Activated CD8-positive, alpha-beta memory T cell treated with anti-CD3 and anti-CD28 coated beads for 24 hours (primary cell): ENCODE data around the gene PDHA1.

Experiments used
- DNase-seq: peaks from one replicate; pipeline ENCODE4 v3.0.0-alpha.2; 2020

Gene PDHA1

DNA sequence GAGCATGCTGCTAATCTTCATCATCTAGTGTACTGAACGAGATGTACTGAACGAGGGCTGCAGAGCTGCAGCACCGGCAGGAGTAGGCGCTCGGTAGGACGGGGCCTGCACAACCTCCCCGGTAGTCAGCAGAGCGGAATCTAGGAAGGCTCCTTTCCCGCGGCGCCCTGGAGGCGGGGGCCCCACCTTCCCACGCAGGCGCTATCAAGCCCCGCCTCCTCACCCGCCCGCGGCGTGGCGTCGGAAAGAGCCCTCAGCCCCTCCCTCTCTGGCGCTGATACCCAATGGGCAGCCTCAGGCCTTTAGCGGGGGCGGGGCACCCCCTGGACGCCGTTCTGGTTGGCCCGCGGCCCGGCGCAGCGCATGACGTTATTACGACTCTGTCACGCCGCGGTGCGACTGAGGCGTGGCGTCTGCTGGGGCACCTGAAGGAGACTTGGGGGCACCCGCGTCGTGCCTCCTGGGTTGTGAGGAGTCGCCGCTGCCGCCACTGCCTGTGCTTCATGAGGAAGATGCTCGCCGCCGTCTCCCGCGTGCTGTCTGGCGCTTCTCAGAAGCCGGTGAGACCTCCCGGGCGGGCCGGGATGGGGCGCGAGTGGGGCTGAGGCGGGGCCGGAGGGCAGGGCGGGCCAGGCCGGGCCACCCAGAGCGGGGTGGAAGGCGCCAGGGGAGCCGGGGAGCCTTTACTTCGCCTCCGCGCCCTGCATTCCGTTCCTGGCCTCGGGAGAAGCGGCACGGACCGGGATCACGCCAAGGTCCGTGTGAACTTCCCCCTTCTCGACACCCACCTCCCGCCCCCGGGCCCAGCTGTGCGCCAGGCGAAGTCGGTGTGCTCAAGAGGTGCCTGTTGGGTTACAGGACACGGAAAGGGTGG lies at the start of gene PDHA1:
Gene PDHA1, plus strand, starts transcription at position 393 of the 874 bp plus-strand sequence. Its CDS starts 111 bp downstream, at position 504.
- peak; percentile 91 for DNase-seq

DNA sequence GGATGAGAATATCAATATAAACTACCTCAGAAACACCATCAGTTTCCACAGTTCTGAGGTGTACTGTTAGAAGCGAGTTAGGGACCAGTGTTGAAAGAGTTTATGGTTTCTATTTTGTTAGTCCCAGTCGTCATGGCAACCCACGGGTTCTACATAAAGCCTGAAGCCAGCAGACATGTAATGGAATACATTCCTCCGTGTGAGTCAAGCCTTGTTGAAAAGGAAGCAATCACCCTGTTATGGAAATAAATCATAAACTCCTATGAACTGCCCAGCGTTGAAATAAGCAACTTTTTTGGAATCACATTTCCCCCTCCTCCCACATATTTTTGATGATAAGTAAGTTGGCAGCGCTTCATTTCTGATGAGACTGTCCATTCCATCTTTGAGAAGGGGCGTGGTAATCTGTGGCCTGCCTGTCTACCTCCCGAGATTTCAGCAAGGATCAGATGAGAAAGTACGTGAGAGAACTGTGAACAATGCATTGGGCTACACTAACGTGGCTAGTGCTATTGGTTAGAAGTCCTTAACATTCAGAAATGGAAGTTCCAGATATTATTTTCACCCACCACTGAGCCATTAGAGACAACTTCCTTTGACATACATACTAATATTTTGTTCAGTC lies 40.4 kb upstream of the PDHA1 start:
- DNase-seq = no peak

DNA sequence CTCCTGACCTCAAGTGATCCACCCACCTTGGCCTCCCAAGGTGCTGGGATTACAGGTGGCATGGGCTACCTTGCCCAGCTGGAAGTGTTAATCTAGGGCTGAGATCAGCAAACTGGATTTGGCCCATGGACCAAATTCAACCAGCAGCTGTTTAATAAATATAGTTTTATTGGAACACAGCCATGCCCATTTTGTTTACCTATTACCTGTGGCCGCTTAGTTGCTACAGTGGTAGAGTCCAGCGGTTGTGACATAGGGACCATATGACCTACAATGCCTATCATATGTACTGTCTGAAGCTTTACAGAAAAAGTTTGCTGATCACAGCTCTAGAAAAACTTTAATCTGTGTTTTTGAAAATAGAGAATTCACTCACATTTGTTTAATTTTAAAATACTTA lies 17.2 kb upstream of the PDHA1 start:
- no peak for DNase-seq

DNA sequence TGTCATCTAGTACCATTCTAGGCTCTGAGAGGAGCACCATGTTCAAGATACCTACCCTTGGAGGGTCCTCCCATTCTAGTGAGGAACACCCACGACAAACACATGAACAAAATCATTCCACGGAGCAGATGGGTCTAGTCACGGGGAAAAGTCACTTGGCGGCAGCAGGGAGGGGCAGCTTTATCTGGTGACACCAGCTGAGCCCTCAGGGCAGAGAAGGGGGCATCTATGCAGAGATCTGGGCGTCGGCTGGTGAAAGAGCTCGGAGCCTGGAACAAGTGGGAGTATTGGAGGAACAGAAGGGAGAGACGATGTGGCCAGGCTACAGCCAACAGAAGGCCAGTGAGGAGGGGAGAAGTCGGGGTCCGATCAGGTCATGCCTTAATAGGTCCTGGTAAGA lies 11.9 kb upstream of the PDHA1 start:
- DNase-seq = no peak

- DNase-seq = no peak
These were observed 10.7 kb upstream of the PDHA1 start for GRCh38 chrX:19332983-19333382.

DNA sequence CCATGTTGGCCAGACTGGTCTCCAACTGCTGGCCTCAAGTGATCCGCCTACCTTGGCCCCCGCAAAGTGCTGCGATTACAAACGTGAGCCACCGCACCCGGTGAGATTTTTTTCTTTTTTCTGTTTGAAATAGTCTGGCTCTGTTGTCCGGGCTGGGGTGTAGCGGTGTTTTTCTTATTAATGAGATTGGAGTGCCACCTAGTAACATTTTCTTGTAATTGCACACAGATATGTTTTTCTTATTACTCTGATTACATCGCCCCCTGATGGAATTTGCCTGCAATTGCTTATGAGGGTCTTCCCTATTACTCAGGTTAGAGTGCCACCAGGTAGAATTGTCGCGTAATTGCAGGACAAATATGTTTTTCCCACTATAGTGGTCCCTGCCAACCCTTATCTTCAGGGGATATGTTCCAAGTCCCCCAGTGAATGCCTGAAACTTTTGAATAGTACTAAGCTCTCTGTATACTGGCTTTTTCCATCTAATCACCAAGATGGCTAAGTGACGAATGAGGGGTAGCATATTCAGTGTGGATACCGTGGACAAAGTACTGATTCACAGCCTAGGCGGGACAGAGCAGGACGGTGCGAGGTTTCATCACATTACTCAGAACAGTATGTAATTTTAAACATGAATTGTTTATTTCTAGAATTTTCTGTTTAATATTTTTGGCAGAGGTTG lies 8.6 kb upstream of the PDHA1 start:
- DNase-seq = no peak

- no peak for DNase-seq
These were observed 1.3 kb upstream of the PDHA1 start for GRCh38 chrX:19342331-19342906.

GRCh38 chrX:19343085-19343534 lies 617 bp upstream of the PDHA1 start:
- DNase-seq = no peak

- no peak for DNase-seq
These were observed 934 bp downstream of the PDHA1 start for GRCh38 chrX:19344661-19345060.

DNA sequence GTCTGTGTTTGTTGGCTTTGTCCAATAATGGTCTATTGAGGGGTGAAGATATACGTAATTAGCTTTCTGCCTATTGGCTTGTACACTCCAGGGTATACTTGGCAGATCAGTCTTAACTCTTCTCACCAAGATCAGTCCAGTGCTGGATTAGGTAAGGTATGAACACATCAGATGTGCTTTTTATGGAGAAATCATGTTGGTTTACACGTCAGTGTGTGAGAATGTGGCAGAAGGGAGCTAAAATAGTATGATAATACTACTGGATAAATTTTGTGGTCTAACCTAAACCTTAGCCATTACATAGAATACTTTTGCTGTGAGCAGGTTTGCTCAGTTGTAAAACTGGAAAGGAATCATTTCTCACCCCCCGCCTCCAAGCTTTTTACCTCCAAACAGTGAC lies 4.2 kb downstream of the PDHA1 start:
- no peak for DNase-seq

GRCh38 chrX:19349264-19349663 lies 5.5 kb downstream of the PDHA1 start:
- DNase-seq = no peak

GRCh38 chrX:19350941-19351384 lies 7.2 kb downstream of the PDHA1 start:
- no peak for DNase-seq

DNA sequence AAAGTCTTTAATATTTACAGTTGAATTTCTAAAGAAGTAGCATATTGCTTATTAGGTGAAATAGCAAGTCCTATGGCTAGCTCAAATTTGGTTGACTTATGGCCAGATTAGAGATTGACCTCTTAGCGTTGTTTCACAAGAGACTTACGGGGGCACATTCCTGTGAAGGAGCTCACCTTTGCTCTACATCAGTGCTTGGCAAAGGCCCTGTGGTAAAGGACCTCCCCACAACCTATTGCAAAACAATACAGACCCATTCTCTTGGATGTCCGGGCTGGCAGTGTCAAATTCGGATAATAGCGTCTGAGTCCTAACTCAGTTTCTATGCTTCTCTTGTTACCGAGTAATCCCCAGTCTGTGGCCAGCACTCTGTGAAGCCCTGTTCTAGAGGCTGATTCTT lies 10.9 kb downstream of the PDHA1 start:
- no peak for DNase-seq

GRCh38 chrX:19358521-19358920 lies 14.8 kb downstream of the PDHA1 start:
- no peak for DNase-seq

- no peak for DNase-seq
These were observed 17.2 kb downstream of the PDHA1 start for GRCh38 chrX:19360903-19361302.

DNA sequence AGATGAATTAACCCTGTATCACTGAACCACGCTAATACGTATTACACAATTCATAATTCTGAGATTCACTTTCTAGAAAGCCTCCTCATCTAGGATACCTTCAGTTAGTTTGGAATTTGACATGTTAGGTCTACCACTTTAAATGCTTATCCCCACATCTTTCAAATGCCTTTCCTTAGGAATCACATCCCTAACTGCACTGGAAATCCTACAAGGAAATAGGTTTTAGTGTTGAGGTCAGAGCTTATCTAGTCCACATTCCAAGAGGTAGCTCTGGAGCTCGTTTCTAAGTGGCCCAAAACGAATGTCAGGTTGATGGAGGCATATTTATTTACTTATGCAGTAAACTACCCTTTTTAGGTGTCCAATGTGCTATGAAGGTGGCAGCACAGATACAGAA lies 18.0 kb downstream of the PDHA1 start:
- no peak for DNase-seq

- no peak for DNase-seq
These were observed 24.8 kb downstream of the PDHA1 start for GRCh38 chrX:19368576-19368975.

- no peak for DNase-seq
These were observed 26.3 kb downstream of the PDHA1 start for GRCh38 chrX:19370061-19370460.

- peak; percentile 83 for DNase-seq
These were observed 28.4 kb downstream of the PDHA1 start for GRCh38 chrX:19372170-19372546.

DNA sequence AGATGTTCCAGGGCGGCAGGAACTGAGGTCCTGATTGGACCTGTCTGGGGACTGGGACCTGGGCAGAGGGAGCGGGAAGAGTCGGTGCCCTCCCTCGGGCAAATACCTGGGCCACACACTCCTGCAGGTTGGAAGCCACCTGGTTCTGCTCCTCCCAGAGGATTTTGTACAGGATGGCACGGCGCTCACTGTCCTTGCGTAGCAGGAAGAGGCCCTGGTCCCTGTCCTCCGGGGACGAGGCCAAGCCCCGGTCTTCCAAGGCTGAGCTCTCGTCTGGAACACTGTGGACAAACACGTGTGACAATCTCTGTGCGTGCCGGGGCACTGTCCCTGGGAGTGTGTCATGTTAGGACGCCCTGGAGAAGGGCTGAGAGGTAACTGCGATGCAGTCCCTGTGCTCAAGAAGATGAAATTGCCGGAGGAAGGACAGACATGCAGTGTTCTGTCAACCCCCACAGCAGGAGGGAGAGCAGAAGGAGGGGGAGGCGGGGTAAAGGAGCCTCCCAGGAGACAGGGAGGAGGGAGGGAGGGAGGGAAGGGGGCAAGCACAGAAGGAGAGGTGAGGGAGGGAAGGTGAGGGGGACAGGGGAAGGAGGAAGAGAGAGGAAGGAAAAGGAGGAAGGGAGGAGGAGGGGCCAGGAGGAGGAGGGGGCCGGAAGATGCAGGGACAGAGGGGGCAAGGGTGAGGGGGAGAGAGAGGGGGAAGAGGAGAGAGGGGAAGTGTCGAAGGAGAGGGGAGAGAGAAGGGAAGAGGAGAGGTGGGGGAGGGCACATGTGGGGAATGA lies 29.0 kb downstream of the PDHA1 start:
- peak; percentile 61 for DNase-seq

DNA sequence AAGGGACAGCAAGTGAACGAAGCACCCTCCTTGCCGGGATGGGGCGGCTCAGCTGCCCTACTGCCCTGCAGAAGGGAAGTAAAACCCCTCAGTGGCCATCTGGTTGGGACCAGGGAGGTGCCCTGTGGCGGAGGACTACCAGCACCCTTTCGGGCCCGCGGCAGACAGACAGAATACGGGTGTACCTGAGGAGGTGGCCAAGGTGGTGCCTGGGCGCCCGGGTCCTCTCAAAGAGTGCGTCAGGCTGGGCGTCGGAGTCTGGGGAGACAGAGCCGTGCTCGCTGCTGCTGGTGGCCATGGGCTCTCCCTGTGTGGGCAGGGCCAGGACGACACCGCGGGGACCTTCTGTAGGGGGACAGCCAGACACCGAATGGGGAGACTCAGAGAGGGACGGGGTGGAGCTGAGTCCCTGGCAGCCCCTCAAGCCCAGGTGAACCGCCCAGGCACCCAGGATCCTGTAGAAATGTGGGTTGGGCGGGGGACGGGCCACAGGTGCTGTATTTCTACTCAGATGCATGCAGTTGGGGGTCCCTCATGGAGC lies 29.7 kb downstream of the PDHA1 start:
- no peak for DNase-seq

- no peak for DNase-seq
These were observed 31.8 kb downstream of the PDHA1 start for GRCh38 chrX:19375546-19375945.
